ENCODE measurements around the gene TMC5. TPM values are rescaled to one million over a fixed set of nuclear protein-coding genes. Genes with fewer than 3 reads are reported as not detected.
A peak's percentile ranks its signal among the peaks of the same experiment; 100 is the strongest.

The TMC5 gene
- total and polyA plus RNA-seq, 2 donors (not counting 3 experiments of a cell fraction or from before 2014, with no cell fraction given), result not detected

DNA sequence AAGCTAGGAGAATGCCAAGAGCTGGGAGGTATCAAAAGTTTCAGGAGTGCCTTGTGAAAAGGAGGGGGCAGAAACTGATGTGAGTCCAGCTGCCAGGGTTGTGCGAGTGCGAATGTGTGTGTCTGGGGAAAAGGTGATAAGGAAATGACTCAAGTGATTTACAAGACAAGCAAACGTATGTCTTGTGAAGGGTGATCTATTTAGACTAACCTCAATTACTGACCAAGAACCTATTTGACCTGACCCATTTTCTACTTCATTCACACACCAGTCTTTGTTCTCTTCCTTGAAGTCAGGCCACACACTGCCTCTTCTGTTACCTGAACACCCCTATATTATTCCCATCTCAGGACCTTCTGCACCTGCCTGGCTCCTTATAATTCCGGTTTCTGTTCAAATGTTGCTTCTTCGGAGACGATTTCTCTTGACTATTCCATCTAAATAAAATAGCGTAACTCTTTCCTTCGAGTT is 103.2 kb downstream of the TMC5 start:
- intact Hi-C loops (cut with micrococcal nuclease) (loop anchor here (5.0 to 10.0 kb wide), 6 partner anchors 354 to 716 kb away; partner anchors contain the start of genes ARL6IP1, COQ7, SYT17 and TMC7), dilution Hi-C loops (cut with MboI; ENCODE audit: extremely low pct_ligation_motif_present, low sequenced_read_pairs) (no loop called here)
- Histone ChIP-seq H3K36me3 (ENCODE audit: control insufficient read depth in 2 of 2, extremely low read depth in 1 of 2, insufficient read depth in 2 of 2, low read length in 2 of 2) (peaks cover 0 to 2% of the 10 kb centered on the region in 2 experiments), H3K27me3 (ENCODE audit: control insufficient read depth in 2 of 2, insufficient read depth in 2 of 2, low read length in 2 of 2) (no peaks in the 10 kb centered on the region), H3K4me1 (ENCODE audit: control insufficient read depth, extremely low read depth, insufficient read depth, low read length) (peaks cover 21% of the 10 kb centered on the region), H2AFZ (ENCODE audit: low read depth, low read length) (peak overlapping the region; percentile 92), H3K4me3 (replicated peaks in 1 of 3; ENCODE audit: insufficient read depth in 1 of 3, low read depth in 1 of 3, low read length in 3 of 3) (peak overlapping the region; percentile 88 to 93 (median 89)), H3K27ac (ENCODE audit: insufficient read depth, low read depth, low read length) (peak overlapping the region; percentile 50), H3K9ac (replicated peaks; ENCODE audit: extremely low read depth, insufficient read depth, low read length) (peak overlapping the region; percentile 75), H3K9me1 (replicated peaks; ENCODE audit: control insufficient read depth, extremely low read depth, insufficient read depth, low read length) (no peaks in the 10 kb centered on the region), H3K79me2 (ENCODE audit: control insufficient read depth, insufficient read depth, low read length) (peaks cover 33% of the 10 kb centered on the region), H4K20me1 (replicated peaks; ENCODE audit: control insufficient read depth, extremely low read depth, insufficient read depth, low read length) (no peaks in the 10 kb centered on the region), H3K9me3 (replicated peaks; ENCODE audit: control insufficient read depth, insufficient read depth, low read length) (no peaks in the 10 kb centered on the region), H3K4me2 (ENCODE audit: insufficient read depth, low read length) (peak overlapping the region; percentile 97)
- ChIA-PET CTCF (interaction anchor here (0.8 to 5.1 kb wide), 6 partner anchors 11 to 74 kb away, joined by 3 to 28 read pairs (median 4); partner anchors contain the start of gene VPS35L), POLR2A (no interaction called here)
- no TSS peak for BruUV-seq (replicated peaks)
- peak; percentile 73 for DNase-seq (ENCODE audit: low read depth, low spot score)
- peak; percentile 24 for TF ChIP-seq GATA2 (IDR thresholded peaks at IDR 0.05; ENCODE audit: insufficient read depth, insufficient read length, low read depth, low read length)
- no peak for TF ChIP-seq JUN (IDR thresholded peaks at IDR 0.05; ENCODE audit: borderline replicate concordance, insufficient read depth, insufficient read length, low read depth)
- TF ChIP-seq POLR2A (IDR thresholded peaks at IDR 0.05; ENCODE audit: low read depth, low read length), result no peak
- TF ChIP-seq MAX (IDR thresholded peaks at IDR 0.05; ENCODE audit: insufficient read depth, insufficient read length), result no peak
- FAIRE-seq, result peak; percentile 73

DNA sequence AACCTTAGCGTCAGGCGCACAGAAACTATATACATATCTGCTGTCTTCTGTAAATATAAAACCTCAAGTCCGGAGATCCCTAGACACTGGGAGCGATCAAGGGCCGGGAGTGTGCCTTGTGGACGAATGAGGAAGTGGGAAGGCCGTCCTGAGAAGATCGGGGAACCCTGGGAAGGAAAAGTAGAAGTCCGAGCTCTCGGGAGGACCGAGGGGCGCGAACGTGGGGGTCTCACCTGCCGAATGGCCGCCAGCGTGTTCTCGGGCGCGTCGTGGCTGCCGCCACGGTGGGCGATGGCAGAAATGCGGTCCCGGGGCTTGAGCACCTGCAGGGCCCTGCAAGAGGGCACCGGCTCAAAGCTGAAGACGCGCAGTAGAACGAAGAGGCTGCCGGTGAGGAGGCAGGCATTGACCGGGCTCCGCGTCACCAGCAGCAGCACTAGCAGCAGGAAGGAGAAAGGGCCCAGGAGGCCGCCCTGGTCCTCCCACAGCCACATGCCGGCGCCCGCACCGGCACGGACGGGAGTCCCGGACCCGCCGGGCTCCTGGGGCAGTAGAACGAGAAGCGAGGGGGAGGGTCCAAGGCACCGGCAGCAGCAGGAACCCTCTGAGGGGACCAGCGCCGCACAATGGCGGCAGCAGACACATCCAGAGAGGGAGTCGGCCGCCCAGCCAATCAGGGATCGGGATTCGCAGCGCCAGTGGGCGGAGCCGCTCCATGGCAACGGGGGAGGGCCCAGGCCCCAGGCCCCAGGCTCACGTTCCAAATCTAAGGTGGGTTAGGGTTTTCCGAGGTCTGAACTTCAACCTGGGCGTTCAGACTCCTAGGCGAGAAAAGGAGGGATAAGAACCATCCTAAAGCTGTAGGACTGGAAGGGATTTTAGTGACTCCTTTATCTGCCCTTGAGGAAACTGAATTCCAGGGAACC is 104.1 kb downstream of the TMC5 start, which contains the start of gene GDE1:
GDE1 (minus strand) TSS at position 628 of the 926 bp plus-strand sequence; CDS start at position 494, 134 bp downstream.
- peak within 1 kb of the TSS; percentile 75 for H3K9ac ChIP-seq (replicated peaks; ENCODE audit: extremely low read depth, insufficient read depth, low read length)
- ChIA-PET POLR2A (no interaction called here), CTCF (interaction anchor here (0.6 to 5.1 kb wide), 6 partner anchors 15 to 73 kb away, joined by 3 to 28 read pairs (median 4); partner anchors contain the start of gene VPS35L)
- TF ChIP-seq CTCF (IDR thresholded peaks at IDR 0.05; ENCODE audit: extremely low read depth in 1 of 2, insufficient read depth in 1 of 2, low read depth in 1 of 2, low read length in 2 of 2), result peak in 1 of 2 donors; percentile 64
- no peak for TF ChIP-seq FOS (IDR thresholded peaks at IDR 0.05; ENCODE audit: borderline replicate concordance, insufficient read depth, low read length)
- TF ChIP-seq POLR2A (IDR thresholded peaks at IDR 0.05; ENCODE audit: low read depth, low read length), result peak; percentile 80
- TF ChIP-seq POLR2AphosphoS5 (IDR thresholded peaks at IDR 0.05; ENCODE audit: insufficient read depth, low read depth, low read length), result peak; percentile 59
- TF ChIP-seq MAX (IDR thresholded peaks at IDR 0.05; ENCODE audit: insufficient read depth, insufficient read length), result no peak
- H3K4me3 ChIP-seq (replicated peaks in 1 of 3; ENCODE audit: insufficient read depth in 1 of 3, low read depth in 1 of 3, low read length in 3 of 3), result peak within 1 kb of the TSS; percentile 88 to 93 (median 89)
- H3K79me2 ChIP-seq (ENCODE audit: control insufficient read depth, insufficient read depth, low read length), result peaks cover 35% of the 10 kb centered on the region
- FAIRE-seq (peak; percentile 94), DNase-seq (ENCODE audit: low read depth, low spot score) (peak; percentile 92)
- no peaks in the 10 kb centered on the region for H3K27me3 ChIP-seq (ENCODE audit: control insufficient read depth in 2 of 2, insufficient read depth in 2 of 2, low read length in 2 of 2)
- H3K4me2 ChIP-seq (ENCODE audit: insufficient read depth, low read length), result peak within 1 kb of the TSS; percentile 97
- H2AFZ ChIP-seq (ENCODE audit: low read depth, low read length), result peak within 1 kb of the TSS; percentile 92
- dilution Hi-C loops (cut with MboI; ENCODE audit: extremely low pct_ligation_motif_present, low sequenced_read_pairs) (no loop called here), intact Hi-C loops (cut with micrococcal nuclease) (loop anchor here (2.0 to 10.0 kb wide), 7 partner anchors 33 to 717 kb away; partner anchors contain the start of genes ARL6IP1, COQ7, SYT17 and TMC7)
- H4K20me1 ChIP-seq (replicated peaks; ENCODE audit: control insufficient read depth, extremely low read depth, insufficient read depth, low read length), result no peaks in the 10 kb centered on the region
- no peaks in the 10 kb centered on the region for H3K36me3 ChIP-seq (ENCODE audit: control insufficient read depth in 2 of 2, extremely low read depth in 1 of 2, insufficient read depth in 2 of 2, low read length in 2 of 2)
- no peaks in the 10 kb centered on the region for H3K9me1 ChIP-seq (replicated peaks; ENCODE audit: control insufficient read depth, extremely low read depth, insufficient read depth, low read length)
- no peaks in the 10 kb centered on the region for H3K9me3 ChIP-seq (replicated peaks; ENCODE audit: control insufficient read depth, insufficient read depth, low read length)
- TSS peak; percentile 34 for BruUV-seq (replicated peaks)
- H3K27ac ChIP-seq (ENCODE audit: insufficient read depth, low read depth, low read length), result peak within 1 kb of the TSS; percentile 50
- H3K4me1 ChIP-seq (ENCODE audit: control insufficient read depth, extremely low read depth, insufficient read depth, low read length), result peaks cover 21% of the 10 kb centered on the region
